ENCODE data around the gene MSRB1.

Gene MSRB1

GRCh38 chr16:1895068-1895467 is 47.9 kb downstream of the MSRB1 start:
- TF ChIP-seq CTCF (conservative IDR thresholded peaks at IDR 0.05; ENCODE audit: low read depth, low read length): no peak
- no peak overlapping the region for H3K4me3 ChIP-seq (ENCODE audit: low read length)
- DNase-seq (ENCODE audit: low read depth): no peak

- no peak for TF ChIP-seq CTCF (conservative IDR thresholded peaks at IDR 0.05; ENCODE audit: low read depth, low read length)
- no peak overlapping the region for H3K4me3 ChIP-seq (ENCODE audit: low read length)
These were observed 52.3 kb downstream of the MSRB1 start for GRCh38 chr16:1890708-1891050.

GRCh38 chr16:1890024-1890707 is 52.8 kb downstream of the MSRB1 start:
- H3K4me3 ChIP-seq (ENCODE audit: low read length): no peak overlapping the region
- no peak for DNase-seq (ENCODE audit: low read depth)
- no peak for TF ChIP-seq CTCF (conservative IDR thresholded peaks at IDR 0.05; ENCODE audit: low read depth, low read length)

More at GRCh38 chr16:1890708-1891050, 52.3 kb downstream of the MSRB1 start:
- DNase-seq (ENCODE audit: low read depth): no peak

All from retinal pigment epithelial cell (primary cell).